Measurements from ENCODE around the gene VIPR2.

Gene VIPR2

DNA sequence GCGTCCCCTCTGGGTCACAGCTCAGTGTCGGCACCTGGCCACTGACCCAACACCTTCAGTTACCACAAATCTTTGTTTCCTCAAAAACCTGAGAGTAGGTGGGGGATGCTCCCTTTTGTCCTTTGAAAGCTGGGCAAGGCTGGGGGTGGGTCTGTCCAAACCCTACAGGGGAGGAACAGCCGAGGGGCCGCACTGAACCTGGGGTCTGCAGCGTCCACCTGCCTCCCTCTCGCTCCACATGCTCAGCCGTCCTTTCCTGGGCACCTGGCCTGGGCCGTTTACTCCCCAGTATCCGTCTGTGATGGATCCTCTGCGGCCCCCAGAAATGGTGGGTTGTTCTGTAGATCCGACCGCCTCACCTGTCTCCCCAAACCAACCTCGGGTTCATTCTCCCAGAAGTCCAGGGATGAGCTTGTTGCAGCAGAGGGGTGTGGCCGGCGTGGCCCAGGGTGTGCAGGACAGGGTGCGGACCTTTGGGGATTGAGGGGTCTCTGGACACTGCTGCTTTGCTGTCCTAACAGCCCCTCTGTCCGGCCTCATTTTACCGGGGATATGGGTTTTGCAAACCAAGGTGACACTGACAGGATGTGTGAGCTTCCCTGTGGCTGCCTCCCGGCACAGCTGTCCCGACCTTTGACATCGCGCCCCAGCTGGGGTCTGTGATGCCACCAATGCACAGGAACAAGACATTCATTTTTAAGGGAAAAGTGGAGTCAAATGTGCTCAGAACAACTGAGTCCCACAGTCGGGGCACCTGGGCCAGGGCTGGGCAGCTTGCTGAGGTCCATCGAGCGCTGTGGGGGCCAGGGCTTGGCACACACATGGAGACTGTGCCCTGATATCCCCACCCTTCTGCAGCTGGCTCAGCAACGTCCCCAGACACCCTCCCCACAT, 115.9 kb downstream of the VIPR2 start:
- no peak for DNase-seq (ENCODE audit: low read depth in 1 of 2, low spot score in 1 of 2)

DNA sequence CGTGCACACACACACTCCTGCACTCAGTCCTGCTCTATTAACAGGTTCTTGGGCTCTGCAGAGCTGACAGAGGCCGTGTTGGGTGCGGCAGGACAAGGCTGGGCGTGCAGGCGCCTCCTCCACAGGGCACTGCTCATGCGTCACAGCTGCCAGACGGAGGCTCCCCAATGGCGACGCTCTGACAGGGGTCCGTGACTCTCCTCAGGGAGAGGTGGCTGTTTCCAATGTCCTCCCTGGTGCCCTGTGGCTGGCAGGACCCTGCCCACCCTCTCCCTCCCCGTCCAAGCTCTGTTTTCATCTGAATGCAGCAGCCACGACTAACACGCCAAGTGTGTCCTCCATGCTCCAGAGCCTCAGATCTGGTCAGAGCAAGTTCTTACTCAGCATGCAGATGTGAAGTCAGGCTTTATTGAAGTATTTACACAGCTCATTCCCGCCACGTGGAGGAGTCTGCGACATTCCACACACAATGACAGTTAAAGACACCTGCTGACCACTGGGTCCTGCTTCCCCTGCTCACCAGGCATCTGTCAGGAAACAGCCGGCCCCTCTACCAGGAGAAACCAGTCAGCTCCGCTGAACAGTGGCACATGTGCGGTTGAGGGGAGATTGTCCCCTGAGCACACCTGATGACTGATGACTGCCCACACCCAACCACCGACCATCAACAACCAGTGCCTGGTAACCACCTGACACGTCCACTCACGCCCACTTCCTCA, 116.7 kb downstream of the VIPR2 start:
- DNase-seq (ENCODE audit: low read depth in 1 of 2, low spot score in 1 of 2), result no peak

DNA sequence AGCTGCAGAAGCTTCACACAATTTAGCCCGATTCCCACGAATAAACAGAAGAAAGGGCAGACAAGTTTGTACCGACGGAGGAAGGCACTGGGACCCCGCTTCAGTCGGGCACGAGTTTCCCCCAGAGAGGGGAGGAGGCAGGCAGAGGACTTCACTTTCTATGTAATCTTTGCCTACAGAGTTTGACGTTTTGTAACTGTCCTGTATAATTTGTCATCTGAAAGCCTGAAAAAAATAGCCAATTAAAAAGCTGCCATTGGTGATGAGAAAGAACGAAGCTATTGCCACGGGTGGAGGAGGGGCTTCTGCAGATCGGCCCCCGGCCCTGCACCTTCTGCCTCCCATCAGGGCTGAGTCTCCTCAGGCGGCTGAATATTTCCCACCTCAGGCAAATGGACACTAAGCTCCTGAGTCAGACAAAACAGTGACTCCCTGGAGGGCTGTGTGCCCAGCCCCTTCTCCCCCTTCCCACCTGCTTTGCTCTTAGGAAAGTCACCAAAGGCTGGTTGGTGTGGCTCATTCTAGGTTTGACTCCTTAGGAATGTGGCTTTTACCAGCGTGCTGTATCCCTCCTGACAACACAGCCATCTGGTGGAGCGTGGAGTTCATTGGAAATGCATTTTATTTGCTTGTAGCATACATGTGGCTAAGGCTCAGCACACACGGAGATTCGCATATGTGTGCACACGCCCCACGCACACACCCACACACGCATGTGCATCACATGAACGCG, 117.4 kb downstream of the VIPR2 start:
- DNase-seq (ENCODE audit: low read depth in 1 of 2, low spot score in 1 of 2), result no peak

DNA sequence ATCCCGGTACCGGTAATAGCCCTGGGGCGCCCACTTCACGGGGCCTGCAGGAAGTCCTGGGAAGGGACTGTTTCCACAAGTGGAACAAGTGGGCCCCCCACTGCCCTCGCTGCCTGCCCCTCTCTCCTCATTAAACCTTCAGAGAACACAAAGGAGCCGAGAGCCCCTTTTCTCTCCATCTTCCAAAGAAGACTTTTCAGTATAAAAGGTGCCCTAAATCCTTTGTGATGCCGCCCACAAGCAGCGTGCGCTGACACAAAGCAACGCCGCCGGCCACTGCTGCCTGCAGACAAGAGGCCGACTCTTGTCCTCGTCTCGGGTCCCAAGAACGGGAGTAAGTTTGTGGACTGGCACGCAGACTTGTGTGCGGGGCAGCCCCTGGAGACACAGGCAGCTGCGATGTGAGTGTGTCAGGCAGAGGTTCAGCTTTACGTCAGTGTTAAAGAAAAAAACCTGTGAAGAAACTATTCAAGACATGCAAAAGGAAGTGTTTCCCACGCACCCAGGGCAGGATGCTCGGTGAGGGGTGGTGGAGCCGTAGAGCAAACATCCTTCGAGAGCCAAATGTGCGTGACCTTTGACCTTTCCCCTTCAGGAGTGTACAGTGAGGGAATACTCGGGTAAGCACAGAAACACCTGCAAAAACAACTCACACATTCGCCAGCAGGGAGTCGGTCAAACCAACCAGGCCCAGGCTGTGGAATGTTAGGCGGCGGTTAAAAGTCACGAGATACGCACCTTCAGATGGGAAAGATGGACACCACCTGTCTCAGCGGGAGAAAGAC, 118.2 kb downstream of the VIPR2 start:
- no peak for DNase-seq (ENCODE audit: low read depth in 1 of 2, low spot score in 1 of 2)

DNA sequence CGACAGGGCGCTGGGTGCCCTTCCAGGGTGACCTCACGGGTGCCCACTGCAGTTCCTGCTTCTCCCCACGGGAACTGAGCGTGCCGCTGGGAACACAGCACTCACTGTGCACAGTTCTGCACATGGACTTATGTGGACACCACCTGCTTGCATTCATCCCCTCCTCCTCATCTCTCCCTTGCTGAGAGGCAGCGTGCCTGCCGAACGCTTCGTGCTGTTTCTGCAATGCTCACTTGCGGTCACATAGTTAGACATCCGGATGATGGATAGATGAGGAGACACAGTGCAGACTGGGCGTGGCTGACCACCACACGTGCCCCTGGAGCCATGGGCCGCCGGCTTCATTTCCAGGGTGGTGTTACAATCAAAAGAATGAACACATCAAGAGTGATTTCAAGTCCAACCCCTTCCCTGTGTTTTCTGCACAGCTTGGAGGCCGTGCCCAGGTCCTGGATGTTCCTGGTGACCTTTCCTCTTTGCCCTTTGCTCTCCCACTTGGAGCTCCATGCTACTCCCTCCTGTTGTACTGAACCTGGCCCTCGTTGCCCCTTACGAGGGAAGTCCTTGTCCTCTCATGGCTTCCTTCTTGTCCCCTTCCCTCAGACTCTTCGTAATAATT, 119.4 kb downstream of the VIPR2 start:
- DNase-seq (ENCODE audit: low read depth in 1 of 2, low spot score in 1 of 2), result no peak

DNA sequence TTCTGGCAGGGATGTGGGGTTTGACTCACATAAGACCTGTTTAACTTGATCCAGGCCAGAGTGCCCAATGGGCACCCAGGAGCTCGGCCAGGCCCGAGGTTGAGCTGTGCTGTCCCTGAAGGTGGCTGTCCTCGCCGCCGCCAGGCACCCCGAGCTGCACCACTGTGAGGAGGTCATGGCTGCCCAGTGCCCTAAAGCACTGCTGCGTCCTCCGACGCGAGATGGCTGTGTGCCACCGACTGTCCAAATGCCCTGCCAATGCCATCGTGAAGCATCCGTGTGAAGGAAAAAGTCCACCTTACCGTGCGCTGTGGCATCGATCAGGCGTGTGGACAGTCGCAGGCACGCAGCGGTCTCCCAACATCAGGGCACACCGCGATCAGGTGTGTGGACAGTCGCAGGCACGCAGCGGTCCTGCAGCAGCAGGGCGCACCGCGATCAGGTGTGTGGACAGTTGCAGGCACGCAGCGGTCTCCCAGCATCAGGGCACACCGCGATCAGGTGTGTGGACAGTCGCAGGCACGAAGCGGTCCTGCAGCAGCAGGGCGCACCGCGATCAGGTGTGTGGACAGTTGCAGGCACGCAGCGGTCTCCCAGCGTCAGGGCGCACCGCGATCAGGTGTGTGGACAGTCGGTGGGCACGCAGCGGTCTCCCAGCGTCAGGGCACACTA, 120.3 kb downstream of the VIPR2 start:
- DNase-seq (ENCODE audit: low read depth in 1 of 2, low spot score in 1 of 2), result no peak

DNA sequence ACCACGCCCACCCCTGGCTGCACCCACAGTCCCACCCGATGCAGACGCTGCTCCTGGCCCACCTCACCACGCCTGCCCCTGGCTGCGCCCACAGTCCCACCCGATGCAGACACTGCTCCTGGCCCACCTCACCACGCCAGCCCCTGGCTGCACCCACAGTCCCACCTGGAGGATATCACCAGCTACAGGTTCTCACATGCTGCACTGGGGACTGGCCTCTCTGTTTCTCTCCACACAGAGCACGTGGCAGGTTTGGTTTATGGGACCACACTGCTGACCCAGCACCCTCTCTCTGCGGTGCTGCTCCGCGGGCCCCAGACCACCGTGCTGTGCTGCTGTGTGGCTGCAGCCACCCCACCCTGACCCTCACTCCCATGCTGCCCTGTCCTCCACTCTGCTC, 120.9 kb downstream of the VIPR2 start:
- DNase-seq (ENCODE audit: low read depth in 1 of 2, low spot score in 1 of 2), result no peak

DNA sequence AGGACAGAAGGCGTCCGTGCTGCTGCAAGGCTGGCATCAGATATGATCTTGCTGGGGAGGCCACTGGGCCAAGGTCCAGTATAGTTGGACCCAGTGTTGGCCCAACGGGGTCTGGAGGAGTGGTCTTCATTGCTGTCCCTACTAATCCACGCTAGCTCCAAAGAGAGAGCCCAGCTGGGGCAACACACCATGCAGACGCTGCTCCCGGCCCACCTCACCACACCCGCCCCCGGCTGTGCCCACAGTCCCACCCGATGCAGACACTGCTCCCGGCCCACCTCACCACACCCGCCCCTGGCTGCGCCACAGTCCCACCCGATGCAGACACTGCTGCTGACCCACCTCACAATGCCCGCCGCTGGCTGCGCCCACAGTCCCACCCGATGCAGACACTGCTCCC, 121.5 kb downstream of the VIPR2 start:
- DNase-seq (ENCODE audit: low read depth in 1 of 2, low spot score in 1 of 2), result no peak

DNA sequence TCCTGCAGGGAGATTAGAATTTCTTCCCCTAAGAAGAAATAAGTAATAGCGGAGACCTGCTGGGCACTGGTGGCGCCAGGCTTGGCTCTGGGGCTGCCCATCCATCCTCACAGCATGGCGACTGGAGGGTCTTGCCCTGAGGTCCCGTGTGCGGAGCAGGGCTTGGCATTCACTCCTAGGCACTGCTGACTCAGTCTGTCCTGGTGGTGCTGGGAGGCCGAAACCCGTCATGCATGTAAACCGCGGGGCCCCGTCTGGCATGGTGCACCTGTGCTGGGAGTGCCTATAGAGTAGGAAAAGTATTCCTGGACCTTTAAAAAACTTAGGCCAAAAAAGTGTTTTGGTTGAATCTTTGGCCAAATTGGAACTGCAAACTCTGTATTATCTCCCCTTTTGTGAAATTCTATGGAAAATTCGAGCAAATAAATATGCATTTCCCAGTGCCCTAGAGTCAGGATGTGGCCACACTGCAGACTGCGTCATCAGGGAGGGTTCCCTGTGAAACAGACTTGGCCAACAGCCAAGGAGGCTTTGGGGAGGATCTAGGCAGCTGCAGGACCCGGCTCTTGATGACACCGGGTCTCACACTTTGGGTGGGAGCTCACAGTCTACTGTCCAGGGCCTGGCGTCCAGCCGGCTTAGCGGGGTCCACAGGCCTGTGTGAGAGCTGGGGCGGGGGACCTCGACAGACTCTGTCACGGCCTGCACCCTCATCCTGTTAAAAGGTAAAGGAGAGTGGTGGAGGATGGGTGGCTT, 122.3 kb downstream of the VIPR2 start:
- DNase-seq (ENCODE audit: low read depth in 1 of 2, low spot score in 1 of 2), result no peak

DNA sequence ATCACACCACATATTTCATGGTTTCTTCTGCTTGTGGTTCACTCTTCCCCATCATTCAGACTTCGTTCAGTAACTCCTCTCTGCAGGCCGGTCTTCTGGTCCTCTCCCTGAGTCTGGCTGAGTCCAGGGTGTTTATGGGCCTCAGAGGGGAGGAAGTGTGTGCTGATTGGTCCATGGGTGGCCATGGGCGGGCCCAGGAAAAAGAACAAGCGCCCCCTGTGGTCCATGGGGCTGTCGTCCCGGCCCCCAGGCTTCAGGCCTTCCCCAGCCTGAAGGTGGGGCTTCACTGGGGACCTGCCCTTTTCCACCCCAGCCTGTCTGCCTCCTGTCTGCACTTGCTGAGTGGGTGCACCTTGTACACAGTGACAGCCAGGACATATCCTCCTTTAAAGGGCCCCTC, 123.7 kb downstream of the VIPR2 start:
- no peak for DNase-seq (ENCODE audit: low read depth in 1 of 2, low spot score in 1 of 2)

DNA sequence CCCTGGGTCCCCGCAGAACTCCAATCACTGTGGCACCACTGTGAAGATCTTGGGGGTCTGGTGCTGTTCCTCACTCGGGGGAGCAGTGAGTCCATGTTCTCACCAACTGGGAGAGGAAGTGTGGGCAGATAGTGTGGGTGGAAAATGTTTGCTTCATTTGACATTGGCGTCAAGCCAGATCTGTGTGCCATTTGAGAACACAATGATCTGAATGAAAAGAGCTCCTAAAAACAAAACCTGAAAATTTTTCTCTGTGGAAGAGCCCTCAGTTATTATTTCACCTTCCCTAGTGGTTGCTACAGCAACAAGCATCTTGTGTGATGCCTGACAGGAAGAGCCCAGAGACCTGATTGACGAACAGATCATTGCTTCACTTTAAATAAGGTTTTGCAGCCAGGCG, 125.6 kb downstream of the VIPR2 start:
- DNase-seq (ENCODE audit: low read depth in 1 of 2, low spot score in 1 of 2), result no peak

DNA sequence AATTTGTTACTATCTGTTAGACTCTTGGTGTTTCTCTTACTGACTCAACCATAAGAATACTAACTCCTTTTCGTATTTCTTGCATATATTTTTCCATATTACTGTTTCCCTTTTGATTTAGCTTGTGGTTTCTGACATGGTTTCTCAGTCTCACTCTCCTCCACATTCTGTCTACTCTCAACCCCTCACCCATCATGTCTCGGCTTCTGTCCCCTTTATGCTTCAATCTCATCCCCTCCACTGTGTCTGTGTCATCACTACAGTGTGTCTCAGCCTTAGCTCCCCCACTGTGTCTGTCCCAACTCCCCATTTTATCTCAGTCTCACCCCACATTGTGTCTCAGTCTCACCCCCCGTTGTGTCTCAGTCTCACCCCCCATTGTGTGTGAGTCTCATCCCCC, 126.9 kb downstream of the VIPR2 start:
- DNase-seq (ENCODE audit: low read depth in 1 of 2, low spot score in 1 of 2), result no peak

DNA sequence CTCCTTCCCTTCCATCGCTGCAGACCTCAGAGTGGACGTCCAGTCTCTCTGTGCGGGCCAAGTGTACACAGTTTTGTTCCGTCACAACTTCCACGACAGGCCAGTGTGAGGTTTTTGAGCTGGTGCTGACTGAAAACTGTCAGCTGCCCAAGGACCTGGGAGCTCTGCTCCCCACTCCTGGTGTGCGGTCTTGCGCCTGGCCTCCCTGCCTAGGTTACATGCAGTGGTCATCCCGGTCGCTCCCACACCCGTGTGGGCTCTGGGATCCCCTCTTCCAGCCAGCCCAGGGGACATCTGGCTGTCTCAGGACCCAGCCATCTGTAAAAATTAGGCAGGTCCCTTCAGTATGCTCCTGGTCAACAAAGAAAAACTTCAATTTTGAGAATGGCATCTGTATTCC, 127.5 kb downstream of the VIPR2 start:
- DNase-seq (ENCODE audit: low read depth in 1 of 2, low spot score in 1 of 2), result no peak

DNA sequence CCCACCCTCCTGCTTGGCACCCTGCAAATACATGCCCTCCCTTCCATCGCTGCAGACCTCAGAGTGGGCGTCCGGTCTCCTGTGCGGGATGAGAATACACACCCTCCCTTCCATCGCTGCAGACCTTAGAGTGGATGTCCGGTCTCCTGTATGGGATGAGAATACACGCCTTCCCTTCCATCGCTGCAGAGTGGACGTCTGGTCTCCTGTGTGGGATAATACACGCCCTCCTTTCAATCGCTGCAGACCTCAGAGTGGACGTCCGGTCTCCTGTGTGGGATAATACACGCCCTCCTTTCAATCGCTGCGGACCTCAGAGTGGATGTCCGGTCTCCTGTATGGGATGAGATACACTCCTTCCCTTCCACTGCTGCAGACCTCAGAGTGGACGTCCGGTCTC, 128.1 kb downstream of the VIPR2 start:
- no peak for DNase-seq (ENCODE audit: low read depth in 1 of 2, low spot score in 1 of 2)

DNA sequence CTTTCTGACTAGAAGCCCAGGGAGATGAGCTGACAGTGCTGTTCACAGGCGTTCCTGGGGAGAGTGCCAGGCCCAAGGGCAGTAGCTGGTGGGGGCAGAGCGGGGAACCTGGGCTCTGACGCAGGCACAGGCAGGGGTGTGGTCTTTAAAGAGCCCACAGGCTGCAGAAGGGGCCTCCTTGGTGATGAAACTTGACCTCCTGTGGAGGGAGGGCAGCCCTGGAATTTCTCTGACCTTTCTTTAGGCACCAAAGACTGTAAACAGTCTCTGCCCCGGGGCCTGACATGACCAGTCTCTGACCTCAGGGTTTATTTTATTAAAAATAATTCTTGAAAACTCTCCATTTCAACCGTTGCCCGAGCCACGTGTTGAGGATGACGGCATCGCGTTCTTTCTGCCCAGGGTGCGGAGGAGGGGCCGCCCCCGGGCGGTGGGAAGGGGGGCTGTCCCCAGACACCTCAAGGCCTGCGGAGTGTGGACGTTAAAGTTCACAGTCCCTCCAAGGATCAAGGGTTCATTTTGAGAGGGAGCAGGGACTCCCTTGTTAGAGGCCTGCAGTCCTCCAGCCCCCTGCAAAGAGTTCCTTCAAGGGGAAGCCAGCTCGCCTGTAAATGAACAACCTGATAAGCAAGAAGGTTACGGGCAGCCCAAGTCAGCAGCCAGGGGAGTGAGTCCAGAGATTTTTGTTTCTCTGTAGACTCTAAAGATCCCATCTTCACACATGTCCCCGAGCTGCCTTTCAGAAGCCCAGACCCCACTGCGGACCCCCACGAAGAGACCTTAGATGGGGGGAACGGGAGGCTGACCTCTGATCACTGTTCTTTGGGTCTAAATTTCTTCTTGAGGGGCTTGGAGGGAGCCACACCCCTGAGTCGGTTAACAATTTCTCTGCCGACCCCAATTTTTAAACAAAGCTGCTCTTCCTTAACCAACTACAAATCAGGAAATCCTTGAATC, 128.9 kb downstream of the VIPR2 start:
- no peak for DNase-seq (ENCODE audit: low read depth in 1 of 2, low spot score in 1 of 2)

DNA sequence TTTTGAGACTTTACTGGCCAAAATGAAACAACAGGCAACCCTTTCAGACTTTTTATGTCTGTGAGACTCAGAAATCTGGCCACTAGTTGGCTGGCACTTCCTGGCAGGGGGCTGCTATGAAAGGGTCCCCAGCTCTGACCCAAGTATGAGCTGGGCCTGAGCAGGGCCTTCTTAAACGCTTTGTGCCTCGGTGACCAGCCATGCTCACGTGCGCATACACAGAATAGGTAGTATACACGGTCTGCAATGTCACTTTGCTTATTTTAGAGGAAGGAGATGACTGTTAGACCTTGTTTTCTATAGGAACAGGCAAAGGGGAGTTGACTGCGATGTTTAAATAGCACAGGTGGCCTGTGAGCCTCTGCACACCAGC, 129.6 kb downstream of the VIPR2 start:
- no peak for DNase-seq (ENCODE audit: low read depth in 1 of 2, low spot score in 1 of 2)

DNA sequence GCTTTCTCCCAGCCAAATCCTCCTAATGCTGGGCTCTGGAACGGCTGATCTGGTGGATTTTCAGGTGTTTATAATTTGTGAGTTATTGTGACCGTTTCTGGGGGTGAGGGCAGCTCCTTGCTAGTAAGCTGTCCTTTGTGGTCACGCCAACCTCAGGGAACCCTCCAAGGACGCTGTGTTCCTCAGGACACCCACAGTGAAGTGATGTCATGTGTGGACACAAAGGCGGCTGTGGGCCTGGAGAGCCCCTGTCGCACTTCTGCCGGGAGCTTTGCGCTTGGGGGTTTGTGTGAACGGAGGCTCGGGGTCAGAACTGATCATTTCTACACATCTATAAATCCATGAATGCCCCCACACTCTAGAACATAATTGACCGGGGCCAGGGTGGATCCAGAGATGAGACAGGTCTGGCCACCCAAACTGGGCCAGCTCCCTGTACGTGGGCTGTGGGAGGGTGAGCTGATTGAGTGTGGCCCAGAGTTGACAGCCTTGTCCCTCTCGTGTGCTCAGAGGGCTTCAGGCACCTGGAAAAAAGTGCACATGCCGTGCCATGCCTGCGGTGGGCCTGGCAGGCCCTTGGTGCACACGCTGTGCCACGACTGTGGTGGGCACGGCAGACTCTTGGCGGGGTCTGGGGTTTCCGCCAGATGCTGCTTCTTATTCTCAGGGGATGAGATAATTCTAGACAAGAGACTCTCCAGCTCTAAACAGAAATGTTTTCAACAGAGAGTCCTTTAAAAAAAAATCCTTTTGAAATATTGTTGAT, 130.2 kb downstream of the VIPR2 start:
- DNase-seq (ENCODE audit: low read depth in 1 of 2, low spot score in 1 of 2), result no peak

Measured in stimulated activated CD4-positive, alpha-beta T cell treated with anti-CD3 and anti-CD28 coated beads, Interleukin-15, amount 100 ng/mL, for 1 hour (primary cell).